Measurements from ENCODE around the gene SNX33.
"Not testable (repeated sequence)": the region's sequence is repeated elsewhere in the genome, so short reads cannot be mapped to it uniquely, and the experiment has no call there.

SNX33 gene

DNA sequence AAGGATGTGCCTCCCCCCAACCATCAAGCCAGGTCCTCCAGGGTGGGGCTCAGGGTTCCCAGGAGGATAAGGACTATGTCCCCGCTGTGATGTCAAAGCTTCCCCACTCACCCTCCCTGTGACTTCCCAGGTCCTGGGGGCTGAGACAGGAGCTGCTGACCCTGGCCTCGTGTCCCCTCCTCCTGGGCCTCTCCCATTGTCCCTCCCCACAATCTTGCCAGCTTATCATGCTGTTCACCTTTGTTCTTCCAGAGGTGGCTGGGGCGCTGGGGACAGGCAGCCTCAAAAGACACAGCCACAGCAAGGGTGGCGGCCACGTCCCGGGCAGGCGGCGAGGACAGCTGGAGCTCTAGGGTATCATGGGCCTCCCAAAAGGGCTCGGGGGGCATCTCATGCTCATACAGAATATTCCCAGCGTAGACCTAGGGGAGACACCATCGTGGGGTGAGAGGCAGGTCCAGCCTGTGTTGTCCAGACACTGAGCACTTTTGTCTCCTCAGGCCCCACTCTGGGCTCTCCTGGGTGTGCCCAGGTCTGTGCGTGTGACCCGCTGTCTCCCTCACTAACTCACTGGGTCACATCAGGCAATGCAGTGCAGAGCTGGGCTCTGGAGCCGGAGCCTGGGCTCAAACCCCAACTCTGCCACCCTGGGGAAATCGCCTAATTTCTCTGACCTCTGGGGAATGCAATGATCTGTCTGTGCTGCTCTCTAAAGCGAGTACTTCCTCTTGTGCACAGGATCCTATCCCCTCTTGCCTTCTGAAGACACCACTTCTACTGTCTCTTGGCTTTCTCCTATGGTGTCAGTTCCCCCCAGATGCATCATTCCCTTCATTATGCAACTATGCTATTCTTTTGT is 30.0 kb downstream of the SNX33 start:
- DNase-seq (ENCODE audit: low read depth): peak; percentile 78
- no peak for TF ChIP-seq MYC (IDR thresholded peaks at IDR 0.05; ENCODE audit: low read depth, low read length)
- no peak overlapping the region for H3K4me3 ChIP-seq (ENCODE audit: low read depth, low read length)

GRCh38 chr15:75678324-75678690 is 30.6 kb downstream of the SNX33 start:
- not testable (repeated sequence) for DNase-seq (ENCODE audit: low read depth)

GRCh38 chr15:75680007-75680789 is 32.5 kb downstream of the SNX33 start:
- no peak for TF ChIP-seq MYC (IDR thresholded peaks at IDR 0.05; ENCODE audit: low read depth, low read length)
- TF ChIP-seq, protein P1, sequence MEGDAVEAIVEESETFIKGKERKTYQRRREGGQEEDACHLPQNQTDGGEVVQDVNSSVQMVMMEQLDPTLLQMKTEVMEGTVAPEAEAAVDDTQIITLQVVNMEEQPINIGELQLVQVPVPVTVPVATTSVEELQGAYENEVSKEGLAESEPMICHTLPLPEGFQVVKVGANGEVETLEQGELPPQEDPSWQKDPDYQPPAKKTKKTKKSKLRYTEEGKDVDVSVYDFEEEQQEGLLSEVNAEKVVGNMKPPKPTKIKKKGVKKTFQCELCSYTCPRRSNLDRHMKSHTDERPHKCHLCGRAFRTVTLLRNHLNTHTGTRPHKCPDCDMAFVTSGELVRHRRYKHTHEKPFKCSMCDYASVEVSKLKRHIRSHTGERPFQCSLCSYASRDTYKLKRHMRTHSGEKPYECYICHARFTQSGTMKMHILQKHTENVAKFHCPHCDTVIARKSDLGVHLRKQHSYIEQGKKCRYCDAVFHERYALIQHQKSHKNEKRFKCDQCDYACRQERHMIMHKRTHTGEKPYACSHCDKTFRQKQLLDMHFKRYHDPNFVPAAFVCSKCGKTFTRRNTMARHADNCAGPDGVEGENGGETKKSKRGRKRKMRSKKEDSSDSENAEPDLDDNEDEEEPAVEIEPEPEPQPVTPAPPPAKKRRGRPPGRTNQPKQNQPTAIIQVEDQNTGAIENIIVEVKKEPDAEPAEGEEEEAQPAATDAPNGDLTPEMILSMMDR (IDR thresholded peaks at IDR 0.05; ENCODE audit: low read depth, low read length): no peak
- no peak for TF ChIP-seq MAX (IDR thresholded peaks at IDR 0.05; ENCODE audit: low read depth, low read length)
- TF ChIP-seq POLR2A (IDR thresholded peaks at IDR 0.05; ENCODE audit: extremely low read depth, insufficient read length): no peak
- DNase-seq (ENCODE audit: low read depth): no peak
- H3K4me3 ChIP-seq (ENCODE audit: low read depth, low read length): no peak overlapping the region

More at GRCh38 chr15:75678324-75678690, 30.6 kb downstream of the SNX33 start:
- H3K4me3 ChIP-seq (ENCODE audit: low read depth, low read length): not testable (repeated sequence)

DNA sequence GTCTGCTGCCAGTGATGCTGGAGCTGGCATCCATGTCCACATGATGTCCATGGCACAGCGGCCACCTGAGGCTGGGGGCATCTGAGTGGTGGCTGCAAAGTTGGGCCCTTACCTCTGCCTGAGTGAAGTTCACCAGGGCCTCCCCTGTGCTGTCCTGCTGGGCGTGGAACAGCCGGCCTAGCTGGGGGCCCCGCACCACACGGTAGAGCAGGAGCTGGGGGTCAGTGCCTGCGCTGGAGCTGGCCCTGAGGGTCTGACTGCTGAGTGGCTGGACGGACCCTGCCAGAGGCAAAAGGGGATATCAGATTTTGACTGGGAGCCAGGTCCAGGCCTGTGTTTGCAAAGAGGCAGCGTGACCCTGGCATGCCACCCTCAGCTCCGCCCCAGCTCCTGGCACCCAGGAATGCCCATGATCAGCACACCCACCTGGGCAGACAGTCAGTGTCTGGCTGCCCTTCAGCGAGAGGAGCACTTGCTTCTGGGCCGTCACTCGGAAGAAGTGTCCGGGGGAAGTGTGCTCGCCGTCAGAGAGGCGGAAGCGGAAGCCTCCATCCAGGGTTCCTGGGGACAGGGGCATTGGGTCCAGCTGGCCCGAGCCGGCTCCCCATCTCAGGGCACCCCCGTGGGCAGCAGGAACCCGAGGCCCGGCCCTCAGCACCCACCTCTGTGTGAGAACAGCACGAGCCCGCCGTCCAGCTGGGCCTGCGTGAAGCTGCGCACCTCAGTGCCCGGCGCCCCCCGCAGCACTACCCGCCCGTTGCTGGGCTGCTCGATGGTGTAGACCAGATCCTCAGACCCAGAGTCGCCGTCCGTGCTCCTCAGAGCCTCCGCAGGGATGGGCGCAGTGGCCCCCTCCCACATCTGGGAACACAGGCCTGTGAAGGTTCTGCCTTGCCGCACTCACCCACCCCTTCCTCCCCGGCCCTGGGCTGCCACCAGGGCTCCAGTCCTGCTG is 34.7 kb downstream of the SNX33 start:
- TF ChIP-seq, protein P1 (IDR thresholded peaks at IDR 0.05; ENCODE audit: low read depth, low read length): no peak
- TF ChIP-seq MYC (IDR thresholded peaks at IDR 0.05; ENCODE audit: low read depth, low read length) (no peak), POLR2A (IDR thresholded peaks at IDR 0.05; ENCODE audit: extremely low read depth, insufficient read length) (no peak), MAX (IDR thresholded peaks at IDR 0.05; ENCODE audit: low read depth, low read length) (no peak)
- no peak for DNase-seq (ENCODE audit: low read depth)
- H3K4me3 ChIP-seq (ENCODE audit: low read depth, low read length): no peak overlapping the region

GRCh38 chr15:75683646-75684312 is 36.1 kb downstream of the SNX33 start:
- peak; percentile 85 for DNase-seq (ENCODE audit: low read depth)
- TF ChIP-seq, protein P1 (IDR thresholded peaks at IDR 0.05; ENCODE audit: low read depth, low read length): peak; percentile 79
- TF ChIP-seq MYC (IDR thresholded peaks at IDR 0.05; ENCODE audit: low read depth, low read length): peak; percentile 26; the same call in 1 of the 2 replicates

DNA sequence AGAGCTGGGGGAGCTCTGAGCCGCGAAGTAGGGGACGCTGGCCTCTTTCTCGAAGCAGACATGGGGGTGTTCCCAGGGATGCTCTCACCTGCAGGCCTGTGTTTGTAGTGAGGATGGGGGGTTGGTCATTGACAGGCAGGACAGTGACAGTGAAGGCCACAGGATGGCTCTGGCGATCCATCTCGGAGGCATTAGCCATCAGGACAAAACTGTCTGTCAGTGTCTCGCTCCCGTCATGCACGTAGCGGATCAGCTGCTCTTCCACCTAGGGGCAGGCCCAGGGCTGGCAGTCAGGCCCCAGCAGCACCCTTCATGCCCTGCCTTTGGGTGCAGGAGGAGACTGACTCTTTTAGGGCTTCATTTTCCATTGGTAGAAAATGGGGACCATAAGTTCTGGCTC is 36.9 kb downstream of the SNX33 start:
- H3K4me3 ChIP-seq (ENCODE audit: low read depth, low read length): no peak overlapping the region
- DNase-seq (ENCODE audit: low read depth): peak; percentile 38
- no peak for TF ChIP-seq MAX (IDR thresholded peaks at IDR 0.05; ENCODE audit: low read depth, low read length)
- TF ChIP-seq POLR2A (IDR thresholded peaks at IDR 0.05; ENCODE audit: extremely low read depth, insufficient read length): no peak
- no peak for TF ChIP-seq MYC (IDR thresholded peaks at IDR 0.05; ENCODE audit: low read depth, low read length)
- TF ChIP-seq, protein P1 (IDR thresholded peaks at IDR 0.05; ENCODE audit: low read depth, low read length): no peak

More at GRCh38 chr15:75683646-75684312, 36.1 kb downstream of the SNX33 start:
- not testable (repeated sequence) for H3K4me3 ChIP-seq (ENCODE audit: low read depth, low read length)

Measured in NB4 (cell line).